Measurements from ENCODE around the gene RCBTB1.
"Not testable (repeated sequence)": the region's sequence is repeated elsewhere in the genome, so short reads cannot be mapped to it uniquely, and the experiment has no call there.

RCBTB1 gene

DNA sequence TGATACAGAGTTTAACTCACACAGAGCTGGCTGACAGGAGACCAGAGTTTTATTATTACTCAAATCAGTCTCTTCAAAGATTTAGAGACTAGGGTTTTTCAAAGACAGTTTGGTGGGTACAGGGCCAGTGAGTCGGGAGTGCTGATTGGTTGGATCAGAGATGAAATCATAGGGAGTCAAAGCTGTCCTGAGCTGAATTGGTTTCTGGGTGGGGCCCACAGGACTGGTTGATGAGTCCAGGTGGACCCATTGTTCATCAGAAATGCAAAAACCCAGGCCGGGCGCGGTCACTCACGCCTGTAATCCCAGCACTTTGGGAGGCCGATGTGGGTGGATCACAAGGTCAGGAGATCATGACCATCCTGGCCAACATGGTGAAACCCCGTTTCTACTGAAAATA is 17.3 kb upstream of the RCBTB1 start:
- DNase-seq, result not testable (repeated sequence)

DNA sequence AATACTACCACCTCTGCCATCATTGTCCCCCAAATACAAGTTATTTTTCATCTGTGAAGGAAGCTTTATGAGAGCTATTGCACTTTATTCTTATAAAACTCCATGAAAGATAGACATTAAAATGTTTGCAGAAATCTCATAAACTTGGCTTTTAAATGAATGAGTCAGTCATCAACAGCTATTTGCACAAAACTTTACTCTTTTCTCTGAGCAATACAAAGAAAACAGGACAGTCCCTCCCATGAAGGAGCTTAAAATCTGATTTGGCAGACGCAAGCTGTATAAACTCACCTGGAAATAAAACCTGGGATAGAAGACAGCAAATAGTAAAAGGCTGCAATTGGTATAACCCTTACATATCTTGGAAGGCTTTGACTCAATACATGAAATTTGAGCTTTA is 16.6 kb upstream of the RCBTB1 start:
- no peak for DNase-seq

DNA sequence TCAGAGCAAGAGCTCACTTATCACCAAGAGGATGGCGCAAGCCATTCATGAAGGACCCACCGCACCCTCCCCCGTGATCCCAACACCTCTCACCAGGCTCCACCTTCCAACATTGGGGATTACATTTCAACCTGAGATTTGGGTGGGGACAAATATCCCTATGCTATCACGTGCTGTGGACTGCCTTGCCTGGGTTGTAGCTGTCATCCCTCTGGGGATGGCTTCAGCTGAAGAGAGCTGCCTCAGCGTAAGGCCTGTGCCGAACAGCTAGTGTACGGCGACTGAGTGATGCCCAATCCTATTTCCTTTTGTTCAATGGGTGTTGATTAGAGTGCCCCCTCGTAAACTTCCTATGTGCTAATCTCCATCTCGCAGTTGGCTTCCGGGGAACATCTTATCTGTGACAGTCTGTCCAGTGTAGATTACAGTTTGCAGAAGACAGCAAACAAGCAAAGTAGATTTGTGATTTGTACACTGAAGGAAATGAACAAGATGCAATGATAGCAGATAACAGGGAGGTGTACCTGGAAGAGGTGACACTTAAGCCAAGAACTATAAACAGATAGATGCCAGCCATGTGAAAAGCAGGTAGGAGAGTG is 11.8 kb upstream of the RCBTB1 start:
- no peak for DNase-seq

GRCh38 chr13:49596221-49596620 is 10.9 kb upstream of the RCBTB1 start:
- DNase-seq, result no peak

GRCh38 chr13:49594576-49594975 is 9.2 kb upstream of the RCBTB1 start:
- no peak for DNase-seq

DNA sequence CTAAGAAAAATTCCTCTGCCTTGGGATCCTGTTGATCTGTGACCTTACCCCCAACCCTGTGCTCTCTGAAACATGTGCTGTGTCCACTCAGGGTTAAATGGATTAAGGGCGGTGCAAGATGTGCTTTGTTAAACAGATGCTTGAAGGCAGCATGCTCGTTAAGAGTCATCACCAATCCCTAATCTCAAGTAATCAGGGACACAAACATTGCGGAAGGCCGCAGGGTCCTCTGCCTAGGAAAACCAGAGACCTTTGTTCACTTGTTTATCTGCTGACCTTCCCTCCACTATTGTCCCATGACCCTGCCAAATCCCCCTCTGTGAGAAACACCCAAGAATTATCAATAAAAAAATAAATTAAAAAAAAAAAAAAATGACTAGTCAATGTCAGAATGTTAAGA is 8.5 kb upstream of the RCBTB1 start:
- not testable (repeated sequence) for DNase-seq

- not testable (repeated sequence) for DNase-seq
Observed at GRCh38 chr13:49590714-49591113, 5.4 kb upstream of the RCBTB1 start.

DNA sequence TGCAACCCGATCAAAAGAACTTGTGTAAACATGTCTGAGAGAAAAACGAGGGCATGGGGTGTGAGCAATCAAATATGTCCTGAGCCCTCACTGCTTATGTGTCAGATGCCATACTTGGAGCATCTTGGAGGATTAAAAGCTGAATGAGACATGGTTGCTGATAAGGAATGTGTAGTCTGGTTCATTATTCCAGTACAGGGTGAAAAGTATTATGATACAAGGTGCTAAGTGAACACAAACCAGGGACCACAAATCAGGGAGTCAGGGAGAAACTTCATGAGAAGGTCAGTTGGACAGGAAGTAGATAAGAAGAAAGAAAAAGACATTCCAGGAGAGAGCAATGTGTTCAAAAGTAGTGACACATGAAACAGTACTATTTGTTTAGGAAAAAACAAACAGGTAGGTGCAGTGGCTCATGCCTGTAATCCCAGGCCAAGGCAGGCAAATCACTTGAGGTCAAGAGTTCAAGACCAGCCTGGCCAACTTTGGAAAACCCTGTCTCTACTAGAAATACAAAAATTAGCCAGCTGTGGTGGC is 2.0 kb upstream of the RCBTB1 start:
- no peak for DNase-seq

- no peak for DNase-seq
Observed at GRCh38 chr13:49586717-49587116, 1.4 kb upstream of the RCBTB1 start.

GRCh38 chr13:49584771-49585182 is 581 bp downstream of the RCBTB1 start:
- DNase-seq, result no peak

DNA sequence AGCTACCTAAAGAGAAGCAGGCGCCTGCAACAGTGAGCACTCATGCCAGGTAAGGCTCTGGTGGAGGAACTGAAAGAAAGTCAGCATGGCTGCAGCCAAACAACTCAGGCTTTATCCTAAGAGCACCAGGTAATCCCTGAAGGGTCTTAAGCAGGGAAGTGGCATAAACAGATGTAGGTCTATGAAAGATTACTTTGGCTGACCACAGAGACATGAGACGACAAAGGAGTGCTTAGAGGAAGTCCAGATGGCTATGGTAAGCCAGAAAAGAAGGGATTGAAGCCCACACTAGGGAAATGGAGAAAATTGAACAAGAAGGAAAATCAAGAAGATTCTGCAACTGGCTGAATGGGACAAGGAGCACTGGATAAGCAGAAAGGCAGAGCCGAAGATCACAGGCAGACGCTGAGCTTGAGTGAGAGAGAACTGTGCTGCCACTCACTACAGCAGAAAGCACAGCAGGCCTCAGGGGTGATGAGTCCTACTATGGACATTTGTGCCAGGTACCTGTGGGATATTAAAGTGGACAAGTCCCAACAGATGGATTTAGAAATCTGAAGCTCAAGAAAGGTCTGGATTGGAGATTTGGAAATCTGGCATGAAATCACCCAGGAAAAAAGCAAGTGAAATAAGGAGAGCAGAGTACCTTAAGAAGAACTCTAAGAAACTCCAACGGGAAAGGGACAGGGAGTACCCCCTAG is 4.2 kb downstream of the RCBTB1 start:
- no peak for DNase-seq

- no peak for DNase-seq
Observed at GRCh38 chr13:49579501-49579900, 5.9 kb downstream of the RCBTB1 start.

DNA sequence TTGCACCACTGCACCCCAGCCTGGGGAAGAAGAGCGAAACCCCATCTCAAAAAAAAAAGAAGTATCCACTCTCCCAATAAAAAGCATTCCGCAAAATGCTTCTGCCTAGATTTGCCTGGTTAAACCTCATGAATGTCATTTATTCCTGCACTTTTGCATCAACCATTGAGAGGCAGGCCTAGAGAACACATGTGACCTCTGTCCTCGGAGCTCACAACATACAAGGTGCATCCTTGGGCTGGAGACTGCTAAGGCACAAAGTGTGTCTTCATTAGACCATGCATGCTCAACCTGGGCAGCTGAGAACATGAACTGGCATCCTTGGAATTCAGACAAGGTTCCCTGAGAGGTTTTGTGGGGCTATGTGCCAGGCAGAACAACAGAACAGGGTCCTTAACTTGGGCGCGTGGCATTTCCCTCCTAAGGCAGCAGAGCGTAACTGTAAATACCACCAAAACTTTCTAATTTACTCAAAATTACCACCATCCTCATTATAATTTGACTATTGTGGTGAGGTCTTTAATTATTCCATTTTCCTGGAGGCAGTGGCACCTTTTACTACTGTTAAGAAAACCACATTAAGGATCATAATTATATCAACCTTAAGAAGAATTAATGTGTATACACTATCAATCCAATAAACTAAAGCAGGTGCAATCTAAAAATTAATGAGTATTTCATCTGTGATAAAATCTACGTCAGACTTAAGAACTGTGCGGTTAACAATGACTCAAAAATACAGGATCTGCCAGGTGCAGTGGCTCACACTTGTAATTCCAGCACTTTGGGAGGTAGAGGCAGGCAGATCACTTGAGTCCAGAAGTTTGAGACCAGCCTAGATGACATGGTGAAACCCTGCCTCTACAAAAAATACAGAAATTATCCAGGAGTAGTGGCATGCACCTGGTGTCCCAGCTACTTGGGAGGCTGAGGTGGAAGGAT is 13.8 kb downstream of the RCBTB1 start:
- no peak for DNase-seq

DNA sequence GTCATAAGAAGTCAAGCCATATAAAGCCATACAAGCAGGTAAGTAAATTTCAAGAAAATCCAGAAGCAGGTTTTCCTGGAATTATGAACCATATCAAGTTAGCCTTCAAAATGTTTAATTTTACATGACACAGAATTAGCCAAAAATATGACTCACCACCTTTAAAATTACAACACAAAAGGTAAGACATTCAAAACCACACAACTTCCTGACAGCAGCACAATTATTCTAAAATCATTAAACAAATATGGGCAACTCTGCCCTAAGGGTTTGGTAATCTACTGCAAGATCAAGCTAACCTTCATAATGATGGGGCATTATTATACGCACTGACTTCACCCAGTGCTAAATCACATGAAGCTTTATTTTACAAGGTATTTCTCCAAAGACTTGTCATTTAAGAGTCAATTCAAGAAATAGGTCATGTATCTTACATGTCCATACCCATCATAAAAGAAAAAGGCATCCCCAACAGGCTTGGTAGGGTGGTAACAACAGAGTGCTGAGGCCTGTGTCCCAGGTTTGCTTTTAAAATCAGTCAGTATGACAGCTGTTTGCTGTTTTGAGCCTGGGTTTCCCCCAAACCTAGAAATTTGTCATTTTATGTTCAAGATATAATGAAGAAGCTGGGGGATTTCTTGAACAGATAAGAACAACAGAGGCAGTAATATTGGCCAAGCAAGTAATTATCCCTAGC is 15.2 kb downstream of the RCBTB1 start:
- DNase-seq, result no peak

DNA sequence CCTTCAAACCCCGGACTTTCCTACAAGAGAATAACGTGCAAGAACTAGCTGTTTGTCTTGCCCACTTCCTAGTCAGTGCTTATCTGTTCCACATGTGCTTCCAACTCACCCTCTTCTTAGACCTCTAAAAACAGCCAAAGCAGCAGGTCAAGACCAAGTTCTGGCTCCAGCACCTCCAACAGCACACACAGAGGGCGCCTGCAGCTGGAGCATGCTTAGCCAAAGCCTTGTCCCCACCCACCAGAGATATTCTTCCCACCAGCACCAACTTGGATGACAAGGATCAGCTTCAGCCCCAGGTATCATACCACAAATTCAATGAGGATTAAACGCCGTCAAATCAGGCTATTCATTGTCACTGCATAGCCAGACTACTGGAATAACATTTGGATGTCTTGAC is 17.9 kb downstream of the RCBTB1 start:
- DNase-seq, result no peak

- no peak for DNase-seq
Observed at GRCh38 chr13:49566461-49566860, 18.9 kb downstream of the RCBTB1 start.

DNA sequence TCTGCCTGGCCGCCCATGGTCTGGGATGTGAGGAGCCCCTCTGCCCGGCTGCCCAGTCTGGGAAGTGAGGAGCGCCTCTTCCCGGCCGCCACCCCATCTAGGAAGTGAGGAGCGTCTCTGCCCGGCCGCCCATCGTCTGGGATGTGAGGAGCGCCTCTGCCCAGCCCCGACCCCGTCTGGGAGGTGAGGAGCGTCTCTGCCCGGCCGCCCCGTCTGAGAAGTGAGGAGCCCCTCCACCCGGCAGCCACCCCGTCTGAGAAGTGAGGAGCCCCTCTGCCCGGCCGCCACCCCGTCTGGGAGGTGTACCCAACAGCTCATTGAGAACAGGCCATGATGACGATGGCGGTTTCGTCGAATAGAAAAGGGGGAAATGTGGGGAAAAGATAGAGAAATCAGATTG is 19.9 kb downstream of the RCBTB1 start:
- DNase-seq, result not testable (repeated sequence)

DNA sequence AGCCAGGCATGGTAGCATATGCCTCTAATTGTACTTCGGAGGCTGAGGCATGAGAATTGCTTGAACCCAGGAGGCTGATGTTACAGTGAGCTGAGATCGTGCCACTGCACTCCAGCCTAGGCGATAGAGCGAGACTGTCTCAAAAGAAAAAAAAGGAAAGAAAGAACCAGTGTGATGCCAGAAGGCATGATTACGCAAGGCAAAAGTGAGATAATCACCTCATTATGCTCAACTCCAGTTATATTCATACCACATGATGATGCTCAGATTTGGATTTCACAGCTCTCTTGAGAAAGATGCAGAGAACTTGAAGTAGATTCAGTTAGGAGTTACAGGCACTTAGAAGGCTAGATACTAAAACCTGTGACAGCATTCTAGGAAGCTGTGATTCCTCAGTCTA is 21.8 kb downstream of the RCBTB1 start:
- DNase-seq, result no peak

DNA sequence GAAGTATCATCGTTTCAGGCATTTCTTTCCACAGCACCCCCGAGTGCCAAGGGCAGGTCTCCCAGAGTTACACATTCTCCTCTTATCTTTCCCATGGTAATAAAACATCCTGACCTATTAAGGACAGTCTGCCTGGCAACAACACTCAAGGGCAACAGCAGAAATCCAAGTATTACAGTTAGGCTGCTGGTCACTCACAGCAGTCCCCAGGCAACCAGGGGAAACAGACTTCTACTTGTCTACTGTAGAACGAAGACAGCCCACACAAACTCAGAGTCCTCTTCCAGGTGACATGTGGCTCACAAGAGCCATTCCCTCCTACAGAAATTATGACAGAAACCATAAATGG is 24.3 kb downstream of the RCBTB1 start:
- no peak for DNase-seq

- no peak for DNase-seq
Observed at GRCh38 chr13:49560270-49561061, 24.9 kb downstream of the RCBTB1 start.

DNA sequence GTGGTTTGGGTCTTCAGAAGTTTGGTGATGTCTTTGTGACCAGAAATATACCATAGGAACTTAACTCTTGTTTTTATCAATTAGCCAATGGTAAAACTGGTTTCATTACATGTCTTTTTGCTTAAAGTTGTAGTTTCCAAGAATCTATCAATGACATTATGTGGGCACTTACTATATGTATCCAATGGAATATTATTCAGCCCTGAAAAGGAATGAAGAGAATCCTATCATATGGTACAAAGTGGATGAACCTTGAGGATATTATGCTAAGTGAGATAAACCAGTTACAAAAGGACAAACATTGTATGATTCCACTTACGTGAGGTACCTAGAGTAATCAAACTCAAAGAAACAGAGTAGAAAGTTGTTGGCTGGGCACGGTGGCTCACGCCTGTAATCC is 26.4 kb downstream of the RCBTB1 start:
- no peak for DNase-seq

DNA sequence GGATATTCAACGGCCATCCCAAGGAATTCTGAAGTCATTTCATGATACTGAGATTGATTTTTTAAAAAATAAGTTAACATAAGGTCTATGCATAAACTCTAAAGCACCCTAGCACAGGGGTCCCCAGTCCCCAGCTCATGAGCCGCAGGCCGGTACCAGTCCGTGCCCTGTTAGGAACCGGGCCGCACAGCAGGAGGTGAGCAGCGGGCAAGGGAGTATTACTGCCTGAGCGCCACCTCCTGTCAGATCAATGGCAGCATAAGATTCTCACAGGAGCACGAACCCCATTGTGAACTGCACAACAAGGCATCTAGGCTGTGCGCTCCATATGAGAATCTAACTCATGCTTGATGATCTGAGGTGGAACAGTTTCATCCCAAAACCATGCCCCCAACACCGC is 31.0 kb downstream of the RCBTB1 start:
- no peak for DNase-seq

Data from stimulated activated CD4-positive, alpha-beta T cell treated with anti-CD3 and anti-CD28 coated beads, Interleukin-2, amount 100 ng/mL, for 48 hours (primary cell).